Body of pancreas (tissue), 4 donors: Measurements from ENCODE around the gene UBAP1.

ENCODE experiments used
- POLR2A ChIP-seq, 3 donors: fragments of 450-650 bp; IDR thresholded peaks; one replicate each; pipeline ENCODE4 v1.6.1; 2016; ENCODE audit warnings: antibody characterized with exemption in 3 of 3, mild to moderate bottlenecking in 2 of 3
- TF ChIP-seq, protein P1 (sequence below), 7 experiments: fragments of 450-650 bp in 4 of 7; fragments of 200-600 bp in 3 of 7; sonication (generic) in 3 of 7; IDR thresholded peaks; one replicate each; pipeline ENCODE4 v1.5.1; 2016 to 2019; ENCODE audit warnings: antibody characterized with exemption in 7 of 7

DNA sequence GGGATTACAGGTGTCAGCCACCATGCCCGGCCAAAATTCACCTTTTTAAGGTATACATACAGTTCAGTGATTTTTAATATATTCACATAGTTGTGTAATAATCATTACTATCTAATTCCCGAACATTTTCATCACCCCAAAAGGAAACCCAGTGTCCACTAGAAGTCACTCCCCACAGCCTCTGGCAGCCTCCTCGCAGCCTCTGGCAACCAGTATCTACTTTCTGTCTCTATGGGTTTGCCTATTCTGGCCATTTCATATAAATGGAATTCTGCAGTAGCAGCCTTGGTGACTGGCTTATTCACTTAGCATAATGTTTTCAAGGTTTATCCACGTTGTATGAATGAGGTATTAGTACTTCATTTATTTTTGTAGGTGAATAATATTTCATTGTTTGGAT is 59.0 kb downstream of the UBAP1 start:
- TF ChIP-seq, protein P1, sequence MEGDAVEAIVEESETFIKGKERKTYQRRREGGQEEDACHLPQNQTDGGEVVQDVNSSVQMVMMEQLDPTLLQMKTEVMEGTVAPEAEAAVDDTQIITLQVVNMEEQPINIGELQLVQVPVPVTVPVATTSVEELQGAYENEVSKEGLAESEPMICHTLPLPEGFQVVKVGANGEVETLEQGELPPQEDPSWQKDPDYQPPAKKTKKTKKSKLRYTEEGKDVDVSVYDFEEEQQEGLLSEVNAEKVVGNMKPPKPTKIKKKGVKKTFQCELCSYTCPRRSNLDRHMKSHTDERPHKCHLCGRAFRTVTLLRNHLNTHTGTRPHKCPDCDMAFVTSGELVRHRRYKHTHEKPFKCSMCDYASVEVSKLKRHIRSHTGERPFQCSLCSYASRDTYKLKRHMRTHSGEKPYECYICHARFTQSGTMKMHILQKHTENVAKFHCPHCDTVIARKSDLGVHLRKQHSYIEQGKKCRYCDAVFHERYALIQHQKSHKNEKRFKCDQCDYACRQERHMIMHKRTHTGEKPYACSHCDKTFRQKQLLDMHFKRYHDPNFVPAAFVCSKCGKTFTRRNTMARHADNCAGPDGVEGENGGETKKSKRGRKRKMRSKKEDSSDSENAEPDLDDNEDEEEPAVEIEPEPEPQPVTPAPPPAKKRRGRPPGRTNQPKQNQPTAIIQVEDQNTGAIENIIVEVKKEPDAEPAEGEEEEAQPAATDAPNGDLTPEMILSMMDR (IDR thresholded peaks at IDR 0.05) = no peak
- no peak for TF ChIP-seq POLR2A (IDR thresholded peaks at IDR 0.05)
